HEK293 (cell line): ENCODE results near the gene ARHGEF4.
A peak's percentile ranks its signal among the peaks of the same experiment; 100 is the strongest.

Experiments used
- CTCF ChIA-PET: fragments of 350-600 bp; formaldehyde crosslinking; extraction: SDS; loops from one replicate; lab custom pipeline; 2021; ENCODE audit warnings: antibody characterized with exemption; lab: Yijun Ruan, JAX
- POLR2A ChIA-PET: fragments of 300-600 bp; formaldehyde crosslinking; extraction: SDS; loops from one replicate; lab custom pipeline; 2020; ENCODE audit warnings: antibody characterized with exemption, inconsistent platforms; lab: Yijun Ruan, JAX
- H3K27ac ChIP-seq: fragments of 200-500 bp; sonication (Bioruptor generic); 2 replicates; pipeline ENCODE4 v1.5.1; 2014; ENCODE audit warnings: low read depth, low read length, control low read depth, inconsistent platforms; ENCODE audit errors: extremely low read depth
- H3K36me3 ChIP-seq, 2 experiments: fragments of 200-500 bp in 1 of 2; sonication (Bioruptor generic) in 1 of 2; 1 replicate in 1 of 2; 2 replicates in 1 of 2; pipeline ENCODE4 v1.5.1; 2014 to 2017; ENCODE audit warnings: inconsistent platforms in 2 of 2, low read length in 2 of 2; ENCODE audit not compliant: control insufficient read depth in 2 of 2, insufficient read depth in 1 of 2
- H3K4me1 ChIP-seq: fragments of 200-500 bp; sonication (Bioruptor generic); 2 replicates; pipeline ENCODE4 v1.5.1; 2014; ENCODE audit warnings: mild to moderate bottlenecking, low read length, inconsistent platforms; ENCODE audit not compliant: control insufficient read depth, insufficient read depth
- H3K4me3 ChIP-seq: 2 replicates; pipeline ENCODE4 v1.5.1; 2011; ENCODE audit warnings: low read depth, mild to moderate bottlenecking, control low read depth, low read length, moderate library complexity
- H3K9me3 ChIP-seq: fragments of 200-500 bp; sonication (Bioruptor generic); 2 replicates; pipeline ENCODE4 v1.5.1; 2014; ENCODE audit warnings: low read depth, low read length, inconsistent platforms; ENCODE audit not compliant: control insufficient read depth, insufficient read depth
- GLI4 ChIP-seq: fragments of 450-650 bp; formaldehyde crosslinking; IDR thresholded peaks from 2 replicates; pipeline ENCODE4 v1.5.1; 2016; ENCODE audit warnings: missing biosample characterization, missing genetic modification characterization
- PRDM4 ChIP-seq: fragments of 450-650 bp; formaldehyde crosslinking; IDR thresholded peaks from 2 replicates; pipeline ENCODE4 v1.5.1; 2017; ENCODE audit warnings: missing biosample characterization, missing genetic modification characterization
- TCF7L2 ChIP-seq: IDR thresholded peaks from 2 replicates; pipeline ENCODE4 v1.6.1; 2011; ENCODE audit warnings: low read depth, mild to moderate bottlenecking, inconsistent platforms, low read length, moderate library complexity, borderline replicate concordance
- ZBTB48 ChIP-seq: fragments of 450-650 bp; formaldehyde crosslinking; IDR thresholded peaks from 2 replicates; pipeline ENCODE4 v1.5.1; 2016; ENCODE audit warnings: missing biosample characterization, missing genetic modification characterization
- ZFP69B ChIP-seq: fragments of 450-650 bp; formaldehyde crosslinking; IDR thresholded peaks from 2 replicates; pipeline ENCODE4 v1.5.1; 2016; ENCODE audit warnings: missing biosample characterization, missing genetic modification characterization
- ZNF148 ChIP-seq: fragments of 450-650 bp; formaldehyde crosslinking; IDR thresholded peaks from 2 replicates; pipeline ENCODE4 v1.5.0; 2017; ENCODE audit warnings: missing biosample characterization, missing genetic modification characterization, borderline replicate concordance
- ZNF169 ChIP-seq: fragments of 450-650 bp; formaldehyde crosslinking; IDR thresholded peaks from 2 replicates; pipeline ENCODE4 v1.5.1; 2016; ENCODE audit warnings: missing biosample characterization, missing genetic modification characterization
- ZNF266 ChIP-seq: fragments of 450-650 bp; formaldehyde crosslinking; IDR thresholded peaks from 2 replicates; pipeline ENCODE4 v1.5.1; 2016; ENCODE audit warnings: missing biosample characterization, missing genetic modification characterization, low read depth
- ZNF362 ChIP-seq: fragments of 450-650 bp; formaldehyde crosslinking; IDR thresholded peaks from 2 replicates; pipeline ENCODE4 v1.5.1; 2016; ENCODE audit warnings: missing biosample characterization, missing genetic modification characterization
- ZNF366 ChIP-seq: fragments of 450-650 bp; formaldehyde crosslinking; conservative IDR thresholded peaks from 2 replicates; pipeline ENCODE4 v1.5.1; 2016; ENCODE audit warnings: missing biosample characterization, missing genetic modification characterization
- ZNF398 ChIP-seq: fragments of 450-650 bp; formaldehyde crosslinking; IDR thresholded peaks from 2 replicates; pipeline ENCODE4 v1.5.1; 2017; ENCODE audit warnings: missing biosample characterization, missing genetic modification characterization
- ZNF426 ChIP-seq: fragments of 450-650 bp; formaldehyde crosslinking; IDR thresholded peaks from 2 replicates; pipeline ENCODE4 v1.5.1; 2017; ENCODE audit warnings: missing biosample characterization, missing genetic modification characterization, mild to moderate bottlenecking, inconsistent platforms, moderate library complexity
- ZNF473 ChIP-seq: fragments of 450-650 bp; formaldehyde crosslinking; IDR thresholded peaks from 2 replicates; pipeline ENCODE4 v1.5.1; 2017; ENCODE audit warnings: missing biosample characterization, missing genetic modification characterization
- ZNF623 ChIP-seq: fragments of 450-650 bp; formaldehyde crosslinking; IDR thresholded peaks from 2 replicates; pipeline ENCODE4 v1.5.1; 2016; ENCODE audit warnings: missing biosample characterization, missing genetic modification characterization
- ZNF660 ChIP-seq: fragments of 450-650 bp; IDR thresholded peaks from 2 replicates; pipeline ENCODE4 v1.5.1; 2018; ENCODE audit warnings: missing biosample characterization, mild to moderate bottlenecking, missing genetic modification characterization
- ZNF704 ChIP-seq: fragments of 450-650 bp; formaldehyde crosslinking; IDR thresholded peaks from 2 replicates; pipeline ENCODE4 v1.5.1; 2016; ENCODE audit warnings: missing biosample characterization, missing genetic modification characterization
- ZNF837 ChIP-seq: fragments of 450-650 bp; formaldehyde crosslinking; IDR thresholded peaks from 2 replicates; pipeline ENCODE4 v1.5.1; 2016; ENCODE audit warnings: missing biosample characterization, missing genetic modification characterization
- ZSCAN18 ChIP-seq: fragments of 450-650 bp; formaldehyde crosslinking; IDR thresholded peaks from 2 replicates; pipeline ENCODE4 v1.5.1; 2016; ENCODE audit warnings: missing biosample characterization, missing genetic modification characterization
- ZSCAN5A ChIP-seq: fragments of 450-650 bp; formaldehyde crosslinking; IDR thresholded peaks from 2 replicates; pipeline ENCODE4 v1.5.1; 2016; ENCODE audit warnings: missing biosample characterization, missing genetic modification characterization

Gene ARHGEF4

GRCh38 chr2:130830538-130830937 lies 6.2 kb upstream of the ARHGEF4 start:
- Histone ChIP-seq H3K4me3 (no peak overlapping the region), H3K36me3 (no peaks in the 10 kb centered on the region), H3K27ac (no peak overlapping the region), H3K9me3 (no peaks in the 10 kb centered on the region), H3K4me1 (no peaks in the 10 kb centered on the region)
- ChIA-PET POLR2A (no interaction called here), CTCF (no interaction called here)
- TF ChIP-seq ZNF169 (tag by site-specific recombination) (no peak), ZNF623 (tag by site-specific recombination) (peak; percentile 91)

GRCh38 chr2:130831356-130831755 lies 5.4 kb upstream of the ARHGEF4 start:
- TF ChIP-seq GLI4 (tag by site-specific recombination): no peak
- TF ChIP-seq ZNF398: no peak
- TF ChIP-seq ZNF426 (tag by site-specific recombination): no peak
- TF ChIP-seq ZSCAN18 (tag by site-specific recombination): no peak
- TF ChIP-seq ZNF362 (tag by site-specific recombination): no peak
- no peak for TF ChIP-seq ZFP69B
- TF ChIP-seq ZNF366: no peak
- no peak for TF ChIP-seq ZNF148 (tag by site-specific recombination)
- Histone ChIP-seq H3K4me3 (no peak overlapping the region), H3K4me1 (no peaks in the 10 kb centered on the region), H3K9me3 (no peaks in the 10 kb centered on the region), H3K27ac (no peak overlapping the region), H3K36me3 (no peaks in the 10 kb centered on the region)
- ChIA-PET CTCF (interaction anchor here (0.8 kb wide), 1 partner anchor 38 kb away, joined by 4 read pairs; no protein-coding TSS in a partner anchor), POLR2A (no interaction called here)

GRCh38 chr2:130832296-130832940 lies 4.3 kb upstream of the ARHGEF4 start:
- ChIA-PET POLR2A (no interaction called here), CTCF (interaction anchor here (0.5 to 0.8 kb wide), 2 partner anchors 37 to 322 kb away, joined by 4 to 7 read pairs; no protein-coding TSS in a partner anchor)
- Histone ChIP-seq H3K9me3 (no peaks in the 10 kb centered on the region), H3K4me1 (no peaks in the 10 kb centered on the region), H3K27ac (no peak overlapping the region), H3K4me3 (no peak overlapping the region), H3K36me3 (no peaks in the 10 kb centered on the region)
- no peak for TF ChIP-seq ZNF266
- TF ChIP-seq ZNF473 (tag by site-specific recombination): no peak
- TF ChIP-seq ZNF704 (tag by site-specific recombination): no peak
- TF ChIP-seq ZBTB48 (tag by site-specific recombination): no peak
- TF ChIP-seq TCF7L2: no peak
- no peak for TF ChIP-seq ZSCAN5A (tag by site-specific recombination)
- no peak for TF ChIP-seq ZNF660
- no peak for TF ChIP-seq ZNF837 (tag by site-specific recombination)
- no peak for TF ChIP-seq PRDM4 (tag by site-specific recombination)
